SU-DHL-6 (cell line): Measurements from ENCODE around the gene GTF2IRD1.

Source experiments
- H2AFZ ChIP-seq: fragments of 200-600 bp; sonication (generic); 2 replicates; pipeline ENCODE4 v1.6.1; 2014; ENCODE audit warnings: low read depth, mild to moderate bottlenecking, moderate library complexity, mixed read lengths, antibody characterized with exemption, low read length; ENCODE audit not compliant: severe bottlenecking
- H3F3A ChIP-seq: fragments of 200-600 bp; shearing (Covaris generic); 2 replicates; pipeline ENCODE4 v1.6.0; 2016; ENCODE audit warnings: antibody characterized with exemption, mild to moderate bottlenecking; ENCODE audit not compliant: insufficient read depth
- H3K27ac ChIP-seq: fragments of 200-600 bp; sonication (generic); 2 replicates; pipeline ENCODE4 v1.5.1; 2016; ENCODE audit warnings: low read depth, mild to moderate bottlenecking, low read length, moderate library complexity, mixed read lengths
- H3K27me3 ChIP-seq: fragments of 200-600 bp; sonication (generic), shearing (Covaris generic); 2 replicates; pipeline ENCODE4 v1.6.0; 2014; ENCODE audit warnings: mild to moderate bottlenecking, low read length
- H3K36me3 ChIP-seq: fragments of 200-600 bp; sonication (generic); 2 replicates; pipeline ENCODE4 v1.6.1; 2014; ENCODE audit warnings: mild to moderate bottlenecking, low read length, mixed read lengths
- H3K4me2 ChIP-seq: fragments of 300-600, 200-600 bp; shearing (Covaris generic), sonication (generic); 2 replicates; pipeline ENCODE4 v1.6.0; 2014; ENCODE audit warnings: low read length, low read depth, mild to moderate bottlenecking; ENCODE audit not compliant: poor library complexity, severe bottlenecking
- H3K4me3 ChIP-seq: fragments of 200-600 bp; sonication (generic); 2 replicates; pipeline ENCODE4 v1.5.1; 2014; ENCODE audit warnings: antibody characterized with exemption, low read length, mild to moderate bottlenecking, mixed read lengths; ENCODE audit not compliant: insufficient read depth, poor library complexity, severe bottlenecking
- H3K79me2 ChIP-seq: fragments of 200-600 bp; sonication (generic); 2 replicates; pipeline ENCODE4 v1.6.1; 2014; ENCODE audit warnings: mild to moderate bottlenecking, low read length, moderate library complexity; ENCODE audit not compliant: insufficient read depth
- H3K9ac ChIP-seq: fragments of 200-600 bp; sonication (generic); 2 replicates; pipeline ENCODE4 v1.7.0; 2014; ENCODE audit warnings: mild to moderate bottlenecking, low read length
- H3K9me2 ChIP-seq: fragments of 200-600 bp; sonication (generic); replicated peaks from 2 replicates; pipeline ENCODE4 v1.6.1; 2014; ENCODE audit warnings: low read length; ENCODE audit not compliant: insufficient read depth
- H3K9me3 ChIP-seq: fragments of 200-600 bp; sonication (generic); 2 replicates; pipeline ENCODE4 v1.6.1; 2014; ENCODE audit warnings: low read length, mixed read lengths; ENCODE audit not compliant: insufficient read depth
- H4K20me1 ChIP-seq: fragments of 200-600 bp; sonication (generic); 2 replicates; pipeline ENCODE4 v1.6.1; 2014; ENCODE audit warnings: low read depth, mild to moderate bottlenecking, antibody characterized with exemption, low read length, moderate library complexity, mixed read lengths
- EZH2phosphoT487 ChIP-seq: fragments of 200-600 bp; sonication (generic), shearing (Covaris generic); conservative IDR thresholded peaks from 2 replicates; pipeline ENCODE4 v1.6.1; 2018; ENCODE audit warnings: mild to moderate bottlenecking, antibody characterized with exemption, low read length, moderate library complexity, mixed read lengths
- TF ChIP-seq, protein P1 (sequence below): fragments of 200-600 bp; sonication (generic); IDR thresholded peaks from one replicate; pipeline ENCODE4 v1.5.1; 2017; ENCODE audit warnings: antibody characterized with exemption, mild to moderate bottlenecking, low read length, moderate library complexity; ENCODE audit not compliant: insufficient read depth, poor library complexity, severe bottlenecking

GTF2IRD1 gene

GRCh38 chr7:74598558-74598957, 144.9 kb downstream of the GTF2IRD1 start:
- no peaks in the 10 kb centered on the region for H3F3A ChIP-seq
- TF ChIP-seq, protein P1, sequence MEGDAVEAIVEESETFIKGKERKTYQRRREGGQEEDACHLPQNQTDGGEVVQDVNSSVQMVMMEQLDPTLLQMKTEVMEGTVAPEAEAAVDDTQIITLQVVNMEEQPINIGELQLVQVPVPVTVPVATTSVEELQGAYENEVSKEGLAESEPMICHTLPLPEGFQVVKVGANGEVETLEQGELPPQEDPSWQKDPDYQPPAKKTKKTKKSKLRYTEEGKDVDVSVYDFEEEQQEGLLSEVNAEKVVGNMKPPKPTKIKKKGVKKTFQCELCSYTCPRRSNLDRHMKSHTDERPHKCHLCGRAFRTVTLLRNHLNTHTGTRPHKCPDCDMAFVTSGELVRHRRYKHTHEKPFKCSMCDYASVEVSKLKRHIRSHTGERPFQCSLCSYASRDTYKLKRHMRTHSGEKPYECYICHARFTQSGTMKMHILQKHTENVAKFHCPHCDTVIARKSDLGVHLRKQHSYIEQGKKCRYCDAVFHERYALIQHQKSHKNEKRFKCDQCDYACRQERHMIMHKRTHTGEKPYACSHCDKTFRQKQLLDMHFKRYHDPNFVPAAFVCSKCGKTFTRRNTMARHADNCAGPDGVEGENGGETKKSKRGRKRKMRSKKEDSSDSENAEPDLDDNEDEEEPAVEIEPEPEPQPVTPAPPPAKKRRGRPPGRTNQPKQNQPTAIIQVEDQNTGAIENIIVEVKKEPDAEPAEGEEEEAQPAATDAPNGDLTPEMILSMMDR, result no peak
- TF ChIP-seq EZH2phosphoT487, result no peak
- no peak overlapping the region for H2AFZ ChIP-seq

DNA sequence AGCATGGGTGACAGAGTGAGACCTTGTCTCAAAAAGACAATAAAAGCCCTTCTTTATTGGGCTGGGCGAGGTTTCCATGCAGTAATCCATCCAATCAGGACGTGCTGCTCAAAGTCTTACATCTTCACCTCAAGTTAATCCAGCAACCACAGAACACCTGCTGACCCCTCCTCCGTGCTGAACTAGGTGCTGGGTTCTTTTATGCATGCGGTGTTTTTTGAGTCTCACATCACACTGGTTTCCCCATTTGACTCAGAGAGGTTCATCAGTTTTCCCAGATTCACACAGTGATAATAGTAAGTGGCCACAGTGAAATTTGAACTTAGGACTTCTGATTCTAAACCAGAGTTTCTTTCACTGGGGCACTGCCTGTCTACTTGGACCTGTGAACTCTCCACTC, 145.5 kb downstream of the GTF2IRD1 start:
- Histone ChIP-seq H3K27ac (no peak overlapping the region), H3K79me2 (no peaks in the 10 kb centered on the region), H3K9me3 (no peaks in the 10 kb centered on the region), H3K4me2 (no peak overlapping the region), H3K4me3 (no peak overlapping the region), H3K36me3 (no peaks in the 10 kb centered on the region), H2AFZ (no peak overlapping the region), H4K20me1 (no peaks in the 10 kb centered on the region), H3F3A (no peaks in the 10 kb centered on the region), H3K9me2 (no peaks in the 10 kb centered on the region), H3K27me3 (no peaks in the 10 kb centered on the region), H3K9ac (no peak overlapping the region)
- TF ChIP-seq, protein P1, result no peak
- TF ChIP-seq EZH2phosphoT487, result no peak

More at GRCh38 chr7:74598558-74598957, 144.9 kb downstream of the GTF2IRD1 start:
- Histone ChIP-seq H4K20me1 (no peaks in the 10 kb centered on the region), H3K27ac (no peak overlapping the region), H3K9me3 (no peaks in the 10 kb centered on the region), H3K4me2 (no peak overlapping the region), H3K9me2 (no peaks in the 10 kb centered on the region), H3K27me3 (no peaks in the 10 kb centered on the region), H3K4me3 (no peak overlapping the region), H3K9ac (no peak overlapping the region), H3K36me3 (no peaks in the 10 kb centered on the region), H3K79me2 (no peaks in the 10 kb centered on the region)

- Histone ChIP-seq H3K4me2 (no peak overlapping the region), H3K4me3 (no peak overlapping the region), H3F3A (no peaks in the 10 kb centered on the region), H3K27ac (no peak overlapping the region), H4K20me1 (no peaks in the 10 kb centered on the region), H3K9me3 (no peaks in the 10 kb centered on the region), H3K36me3 (no peaks in the 10 kb centered on the region), H3K79me2 (no peaks in the 10 kb centered on the region), H2AFZ (no peak overlapping the region), H3K9ac (no peak overlapping the region), H3K9me2 (no peaks in the 10 kb centered on the region), H3K27me3 (0 out of 2 replicates have a peak, but pooled peaks cover 4% of the 10 kb centered on the region)
- TF ChIP-seq EZH2phosphoT487, result no peak
- TF ChIP-seq, protein P1, result no peak
Observed at GRCh38 chr7:74604326-74605020, 150.8 kb downstream of the GTF2IRD1 start.
